Mucosa of rectum (tissue), 2 donors: Measurements from ENCODE around the gene DNMT3L.

Experiments used
- H3K27ac ChIP-seq, 2 donors: one replicate each; pipeline ENCODE4 v1.7.0; 2013; ENCODE audit warnings: inconsistent platforms in 2 of 2, low read depth in 2 of 2, low read length in 2 of 2
- H3K27me3 ChIP-seq, 2 donors: one replicate each; pipeline ENCODE4 v1.7.0; 2013; ENCODE audit warnings: low read length in 2 of 2; ENCODE audit not compliant: control insufficient read depth in 2 of 2, insufficient read depth in 2 of 2
- H3K36me3 ChIP-seq, 2 donors: one replicate each; pipeline ENCODE4 v1.7.0; 2013; ENCODE audit warnings: low read length in 2 of 2; ENCODE audit not compliant: control insufficient read depth in 2 of 2, insufficient read depth in 2 of 2
- H3K4me1 ChIP-seq, 2 donors: one replicate each; pipeline ENCODE4 v1.7.0; 2013; ENCODE audit warnings: low read length in 2 of 2, mild to moderate bottlenecking in 1 of 2; ENCODE audit not compliant: control insufficient read depth in 2 of 2, insufficient read depth in 2 of 2
- H3K4me3 ChIP-seq, 2 donors: one replicate each; pipeline ENCODE4 v1.7.0; 2013; ENCODE audit warnings: low read length in 2 of 2
- H3K9ac ChIP-seq, 2 donors: one replicate each; pipeline ENCODE4 v1.7.0; 2013; ENCODE audit warnings: low read length in 2 of 2, low read depth in 1 of 2, mild to moderate bottlenecking in 1 of 2
- H3K9me3 ChIP-seq, 2 donors: one replicate each; pipeline ENCODE4 v1.7.0; 2013; ENCODE audit warnings: low read length in 2 of 2; ENCODE audit not compliant: control insufficient read depth in 2 of 2
- donor health status: healthy.
- donor health status: Normal muscosa, but diverticular disease.

DNMT3L gene

GRCh38 chr21:44263221-44263760 lies 1.6 kb upstream of the DNMT3L start:
- no peaks in the 10 kb centered on the region for H3K36me3 ChIP-seq
- no peak overlapping the region for H3K4me3 ChIP-seq
- no peak overlapping the region for H3K9ac ChIP-seq

GRCh38 chr21:44262338-44263056 lies 800 bp upstream of the DNMT3L start:
- Histone ChIP-seq H3K4me1 (no peaks in the 10 kb centered on the region), H3K9ac (no peak overlapping the region), H3K27me3 (no peaks in the 10 kb centered on the region), H3K9me3 (no peaks in the 10 kb centered on the region), H3K4me3 (no peak overlapping the region), H3K27ac (no peak overlapping the region), H3K36me3 (no peaks in the 10 kb centered on the region)

More at GRCh38 chr21:44263221-44263760, 1.6 kb upstream of the DNMT3L start:
- Histone ChIP-seq H3K4me1 (no peaks in the 10 kb centered on the region), H3K9me3 (no peaks in the 10 kb centered on the region), H3K27ac (no peak overlapping the region), H3K27me3 (no peaks in the 10 kb centered on the region)

GRCh38 chr21:44260791-44261631 lies 686 bp downstream of the DNMT3L start:
- no peaks in the 10 kb centered on the region for H3K9me3 ChIP-seq
- no peaks in the 10 kb centered on the region for H3K36me3 ChIP-seq
- no peak overlapping the region for H3K27ac ChIP-seq
- no peaks in the 10 kb centered on the region for H3K4me1 ChIP-seq
- H3K4me3 ChIP-seq: no peak overlapping the region
- no peak overlapping the region for H3K9ac ChIP-seq
- no peaks in the 10 kb centered on the region for H3K27me3 ChIP-seq

- Histone ChIP-seq H3K4me3 (no peak overlapping the region), H3K9me3 (no peaks in the 10 kb centered on the region), H3K27ac (no peak overlapping the region), H3K4me1 (no peaks in the 10 kb centered on the region), H3K36me3 (no peaks in the 10 kb centered on the region), H3K27me3 (no peaks in the 10 kb centered on the region), H3K9ac (no peak overlapping the region)
These were observed 1.6 kb downstream of the DNMT3L start for GRCh38 chr21:44260066-44260465.

- no peaks in the 10 kb centered on the region for H3K9me3 ChIP-seq
- no peaks in the 10 kb centered on the region for H3K4me1 ChIP-seq
- no peak overlapping the region for H3K27ac ChIP-seq
- no peaks in the 10 kb centered on the region for H3K27me3 ChIP-seq
- H3K9ac ChIP-seq: no peak overlapping the region
- H3K4me3 ChIP-seq: no peak overlapping the region
- H3K36me3 ChIP-seq: no peaks in the 10 kb centered on the region
These were observed 2.5 kb downstream of the DNMT3L start for GRCh38 chr21:44259082-44259705.

- Histone ChIP-seq H3K27me3 (peaks cover 0 to 5% of the 10 kb centered on the region in 2 donors), H3K4me1 (no peaks in the 10 kb centered on the region), H3K27ac (no peak overlapping the region), H3K9me3 (no peaks in the 10 kb centered on the region), H3K9ac (no peak overlapping the region), H3K4me3 (no peak overlapping the region), H3K36me3 (no peaks in the 10 kb centered on the region)
These were observed 3.5 kb downstream of the DNMT3L start for GRCh38 chr21:44258056-44258725.

- H3K9me3 ChIP-seq: no peaks in the 10 kb centered on the region
- no peaks in the 10 kb centered on the region for H3K36me3 ChIP-seq
These were observed 6.2 kb downstream of the DNMT3L start for GRCh38 chr21:44255511-44255981.

GRCh38 chr21:44253832-44254710 lies 7.6 kb downstream of the DNMT3L start:
- Histone ChIP-seq H3K9me3 (no peaks in the 10 kb centered on the region), H3K27me3 (peaks cover 0 to 5% of the 10 kb centered on the region in 2 donors), H3K9ac (no peak overlapping the region), H3K4me1 (no peaks in the 10 kb centered on the region), H3K4me3 (no peak overlapping the region), H3K27ac (no peak overlapping the region), H3K36me3 (no peaks in the 10 kb centered on the region)

More at GRCh38 chr21:44255511-44255981, 6.2 kb downstream of the DNMT3L start:
- Histone ChIP-seq H3K9ac (no peak overlapping the region), H3K4me3 (no peak overlapping the region), H3K27ac (no peak overlapping the region), H3K27me3 (peaks cover 0 to 5% of the 10 kb centered on the region in 2 donors), H3K4me1 (no peaks in the 10 kb centered on the region)
